CD8-positive, alpha-beta memory T cell (primary cell): ENCODE results near the gene ATXN1. TPM values are rescaled to one million over a fixed set of nuclear protein-coding genes. Genes with fewer than 3 reads are reported as not detected.
A peak's percentile ranks its signal among the peaks of the same experiment; 100 is the strongest.

Experiments
- CTCF ChIA-PET: fragments of 350-600 bp; sonication (Branson Sonifier 250); formaldehyde crosslinking; loops from one replicate; lab custom pipeline; 2021; ENCODE audit warnings: antibody characterized with exemption; lab: Charles Lee
- POLR2A ChIA-PET: fragments of 350-600 bp; sonication (Branson Sonifier 250); formaldehyde crosslinking; loops from one replicate; lab custom pipeline; 2021; ENCODE audit warnings: antibody characterized with exemption; lab: Charles Lee
- DNase-seq, 5 donors: peaks; one replicate each; pipeline versions ENCODE4 v3.0.0 to v3.0.0-alpha.2; 2020 to 2022; ENCODE audit warnings: mixed read lengths in 1 of 5
- H3K27ac ChIP-seq: one replicate; pipeline ENCODE4 v1.7.0; 2013; ENCODE audit warnings: low read depth, mild to moderate bottlenecking, low read length, moderate library complexity
- H3K27me3 ChIP-seq: 2 replicates; pipeline ENCODE4 v1.7.0; 2013; ENCODE audit warnings: low read length, mild to moderate bottlenecking; ENCODE audit not compliant: insufficient read depth, poor library complexity, severe bottlenecking
- H3K36me3 ChIP-seq: 2 replicates; pipeline ENCODE4 v1.7.0; 2013; ENCODE audit warnings: mild to moderate bottlenecking, low read length, moderate library complexity; ENCODE audit not compliant: insufficient read depth
- H3K4me1 ChIP-seq: 2 replicates; pipeline ENCODE4 v1.7.0; 2013; ENCODE audit warnings: mild to moderate bottlenecking, low read length, moderate library complexity; ENCODE audit not compliant: insufficient read depth
- H3K4me3 ChIP-seq: 2 replicates; pipeline ENCODE4 v1.7.0; 2013; ENCODE audit warnings: mild to moderate bottlenecking, low read length
- H3K9me3 ChIP-seq: 2 replicates; pipeline ENCODE4 v1.7.0; 2013; ENCODE audit warnings: mild to moderate bottlenecking, low read length
- H3K27ac Mint-ChIP-seq, 8 donors: one replicate each; pipeline ENCODE4 v1.8.0; 2020 to 2021; ENCODE audit warnings: mixed read lengths in 8 of 8, mild to moderate bottlenecking in 6 of 8, inconsistent platforms in 3 of 8, moderate library complexity in 3 of 8
- H3K27me3 Mint-ChIP-seq, 2 donors: one replicate each; pipeline ENCODE4 v1.8.0; 2020 to 2021; ENCODE audit warnings: mixed read lengths in 2 of 2, mild to moderate bottlenecking in 1 of 2, moderate library complexity in 1 of 2
- H3K36me3 Mint-ChIP-seq, 3 donors: one replicate each; pipeline ENCODE4 v1.8.0; 2020 to 2021; ENCODE audit warnings: mixed read lengths in 3 of 3, inconsistent platforms in 1 of 3, mild to moderate bottlenecking in 1 of 3
- H3K4me1 Mint-ChIP-seq, 3 donors: one replicate each; pipeline ENCODE4 v1.8.0; 2020 to 2021; ENCODE audit warnings: mixed read lengths in 3 of 3, inconsistent platforms in 1 of 3, mild to moderate bottlenecking in 1 of 3
- H3K4me3 Mint-ChIP-seq, 7 donors: one replicate each; pipeline ENCODE4 v1.8.0; 2020 to 2021; ENCODE audit warnings: mixed read lengths in 7 of 7, mild to moderate bottlenecking in 6 of 7, moderate library complexity in 4 of 7, inconsistent platforms in 2 of 7
- H3K9me3 Mint-ChIP-seq, 5 donors: one replicate each; pipeline ENCODE4 v1.8.0; 2020 to 2022; ENCODE audit warnings: mixed read lengths in 5 of 5, mild to moderate bottlenecking in 3 of 5, moderate library complexity in 2 of 5, inconsistent platforms in 1 of 5
- polyA plus RNA-seq: library from polyadenylated mRNA; unstranded; fragments of 300-500 nt; fragmentation: Illumina TruSeq; gene quantifications from one replicate; pipeline ENCODE4 v1.2.3, GENCODE V29; 2021
- total RNA-seq, 2 experiments: library from RNA; stranded (reverse); gene quantifications; one replicate each; pipeline ENCODE4 v1.2.3, GENCODE V29; 2021

The ATXN1 gene
- total and polyA plus RNA-seq, 3 experiments from 2014 or later: 20.0 to 114 (median 111) TPM

- H3K4me1 ChIP-seq: no peaks in the 10 kb centered on the region
These were observed 196.8 kb downstream of the ATXN1 start for GRCh38 chr6:16564436-16564835.

GRCh38 chr6:16563628-16564240 lies 197.5 kb downstream of the ATXN1 start:
- POLR2A ChIA-PET: no interaction called here

More at GRCh38 chr6:16564436-16564835, 196.8 kb downstream of the ATXN1 start:
- no peak overlapping the region for H3K4me3 Mint-ChIP-seq
- peak overlapping the region in 2 of 8 donors; percentile 21 to 67 for H3K27ac Mint-ChIP-seq
- Histone ChIP-seq H3K9me3 (no peaks in the 10 kb centered on the region), H3K36me3 (no peaks in the 10 kb centered on the region), H3K27ac (no peak overlapping the region), H3K27me3 (no peaks in the 10 kb centered on the region), H3K4me3 (no peak overlapping the region)
- peaks cover 0 to 28% (median 3%) of the 10 kb centered on the region in 3 donors for H3K36me3 Mint-ChIP-seq
- no peak for DNase-seq
- H3K27me3 Mint-ChIP-seq: no peaks in the 10 kb centered on the region
- H3K9me3 Mint-ChIP-seq: no peaks in the 10 kb centered on the region
- peaks cover 8 to 47% (median 30%) of the 10 kb centered on the region in 3 donors for H3K4me1 Mint-ChIP-seq
- ChIA-PET CTCF (no interaction called here), POLR2A (no interaction called here)

GRCh38 chr6:16562498-16562897 lies 198.8 kb downstream of the ATXN1 start:
- Histone ChIP-seq H3K36me3 (no peaks in the 10 kb centered on the region), H3K9me3 (no peaks in the 10 kb centered on the region), H3K27me3 (no peaks in the 10 kb centered on the region), H3K4me1 (no peaks in the 10 kb centered on the region), H3K27ac (no peak overlapping the region), H3K4me3 (no peak overlapping the region)
- no peaks in the 10 kb centered on the region for H3K27me3 Mint-ChIP-seq
- H3K4me1 Mint-ChIP-seq: peaks cover 4 to 34% (median 17%) of the 10 kb centered on the region in 3 donors
- H3K9me3 Mint-ChIP-seq: no peaks in the 10 kb centered on the region
- no peak overlapping the region for H3K27ac Mint-ChIP-seq
- ChIA-PET CTCF (no interaction called here), POLR2A (no interaction called here)
- peaks cover 0 to 28% (median 5%) of the 10 kb centered on the region in 3 donors for H3K36me3 Mint-ChIP-seq
- DNase-seq: no peak
- no peak overlapping the region for H3K4me3 Mint-ChIP-seq

More at GRCh38 chr6:16563628-16564240, 197.5 kb downstream of the ATXN1 start:
- Histone ChIP-seq H3K4me3 (no peak overlapping the region), H3K27me3 (no peaks in the 10 kb centered on the region), H3K27ac (no peak overlapping the region), H3K9me3 (no peaks in the 10 kb centered on the region), H3K36me3 (no peaks in the 10 kb centered on the region), H3K4me1 (no peaks in the 10 kb centered on the region)
- peaks cover 0 to 28% (median 3%) of the 10 kb centered on the region in 3 donors for H3K36me3 Mint-ChIP-seq
- peaks cover 7 to 43% (median 27%) of the 10 kb centered on the region in 3 donors for H3K4me1 Mint-ChIP-seq
- CTCF ChIA-PET: no interaction called here
- no peaks in the 10 kb centered on the region for H3K27me3 Mint-ChIP-seq
- no peak overlapping the region for H3K4me3 Mint-ChIP-seq
- H3K9me3 Mint-ChIP-seq: no peaks in the 10 kb centered on the region
- DNase-seq: no peak
- H3K27ac Mint-ChIP-seq: peak overlapping the region in 2 of 8 donors; percentile 30 to 67

GRCh38 chr6:16559071-16559470 lies 202.2 kb downstream of the ATXN1 start:
- POLR2A ChIA-PET: no interaction called here
- Mint-ChIP-seq H3K27ac (no peak overlapping the region), H3K27me3 (no peaks in the 10 kb centered on the region), H3K9me3 (no peaks in the 10 kb centered on the region), H3K36me3 (peaks cover 0 to 31% (median 8%) of the 10 kb centered on the region in 3 donors), H3K4me1 (peaks cover 6 to 18% (median 15%) of the 10 kb centered on the region in 3 donors), H3K4me3 (no peak overlapping the region)
- Histone ChIP-seq H3K27ac (no peak overlapping the region), H3K4me1 (no peaks in the 10 kb centered on the region), H3K4me3 (no peak overlapping the region), H3K27me3 (no peaks in the 10 kb centered on the region), H3K36me3 (no peaks in the 10 kb centered on the region), H3K9me3 (no peaks in the 10 kb centered on the region)
- CTCF ChIA-PET: no interaction called here
- DNase-seq: no peak

- H3K4me1 ChIP-seq: no peaks in the 10 kb centered on the region
- Mint-ChIP-seq H3K36me3 (peaks cover 0 to 53% (median 20%) of the 10 kb centered on the region in 3 donors), H3K27ac (peak overlapping the region in 1 of 8 donors; percentile 45), H3K9me3 (no peaks in the 10 kb centered on the region), H3K4me1 (peaks cover 8 to 18% (median 18%) of the 10 kb centered on the region in 3 donors), H3K4me3 (no peak overlapping the region), H3K27me3 (no peaks in the 10 kb centered on the region)
- CTCF ChIA-PET: no interaction called here
- no peaks in the 10 kb centered on the region for H3K27me3 ChIP-seq
- H3K4me3 ChIP-seq: no peak overlapping the region
- POLR2A ChIA-PET: no interaction called here
- H3K27ac ChIP-seq: no peak overlapping the region
- no peaks in the 10 kb centered on the region for H3K9me3 ChIP-seq
- no peaks in the 10 kb centered on the region for H3K36me3 ChIP-seq
- no peak for DNase-seq
These were observed 205.7 kb downstream of the ATXN1 start for GRCh38 chr6:16555550-16555949.

- CTCF ChIA-PET: no interaction called here
- no peaks in the 10 kb centered on the region for H3K27me3 ChIP-seq
- no peaks in the 10 kb centered on the region for H3K9me3 ChIP-seq
- POLR2A ChIA-PET: no interaction called here
- H3K4me1 ChIP-seq: no peaks in the 10 kb centered on the region
- H3K27ac ChIP-seq: no peak overlapping the region
- no peak for DNase-seq
- Mint-ChIP-seq H3K27me3 (no peaks in the 10 kb centered on the region), H3K36me3 (peaks cover 0 to 55% (median 22%) of the 10 kb centered on the region in 3 donors), H3K9me3 (no peaks in the 10 kb centered on the region), H3K4me3 (no peak overlapping the region), H3K4me1 (peaks cover 10 to 22% (median 17%) of the 10 kb centered on the region in 3 donors), H3K27ac (no peak overlapping the region)
- no peak overlapping the region for H3K4me3 ChIP-seq
- no peaks in the 10 kb centered on the region for H3K36me3 ChIP-seq
These were observed 207.7 kb downstream of the ATXN1 start for GRCh38 chr6:16553531-16553930.

- no peak overlapping the region for H3K4me3 ChIP-seq
- DNase-seq: no peak
- no peaks in the 10 kb centered on the region for H3K36me3 ChIP-seq
- Mint-ChIP-seq H3K4me1 (peaks cover 8 to 22% (median 18%) of the 10 kb centered on the region in 3 donors), H3K27ac (peak overlapping the region in 4 of 8 donors; percentile 6 to 47 (median 35)), H3K9me3 (no peaks in the 10 kb centered on the region), H3K27me3 (no peaks in the 10 kb centered on the region), H3K36me3 (peaks cover 0 to 62% (median 23%) of the 10 kb centered on the region in 3 donors), H3K4me3 (no peak overlapping the region)
- H3K27me3 ChIP-seq: no peaks in the 10 kb centered on the region
- no peak overlapping the region for H3K27ac ChIP-seq
- CTCF ChIA-PET: no interaction called here
- no peaks in the 10 kb centered on the region for H3K4me1 ChIP-seq
- POLR2A ChIA-PET: no interaction called here
- H3K9me3 ChIP-seq: no peaks in the 10 kb centered on the region
These were observed 209.8 kb downstream of the ATXN1 start for GRCh38 chr6:16551466-16551865.

- H3K27me3 Mint-ChIP-seq: peaks cover 0 to 2% of the 10 kb centered on the region in 2 donors
- H3K27ac ChIP-seq: no peak overlapping the region
- no peak overlapping the region for H3K4me3 Mint-ChIP-seq
- CTCF ChIA-PET: no interaction called here
- no peak overlapping the region for H3K4me3 ChIP-seq
- H3K27me3 ChIP-seq: no peaks in the 10 kb centered on the region
- H3K27ac Mint-ChIP-seq: no peak overlapping the region
- peaks cover 0 to 66% (median 22%) of the 10 kb centered on the region in 3 donors for H3K36me3 Mint-ChIP-seq
- H3K9me3 Mint-ChIP-seq: no peaks in the 10 kb centered on the region
- H3K36me3 ChIP-seq: no peaks in the 10 kb centered on the region
- H3K9me3 ChIP-seq: no peaks in the 10 kb centered on the region
- DNase-seq: no peak
- peaks cover 7 to 16% (median 15%) of the 10 kb centered on the region in 3 donors for H3K4me1 Mint-ChIP-seq
- H3K4me1 ChIP-seq: no peaks in the 10 kb centered on the region
- POLR2A ChIA-PET: no interaction called here
These were observed 213.1 kb downstream of the ATXN1 start for GRCh38 chr6:16548121-16548520.
